ENCODE results near the gene CEMP1.
A peak's percentile ranks its signal among the peaks of the same experiment; 100 is the strongest.
"Not testable (repeated sequence)": the region's sequence is repeated elsewhere in the genome, so short reads cannot be mapped to it uniquely, and the experiment has no call there.

Gene CEMP1, protein sequence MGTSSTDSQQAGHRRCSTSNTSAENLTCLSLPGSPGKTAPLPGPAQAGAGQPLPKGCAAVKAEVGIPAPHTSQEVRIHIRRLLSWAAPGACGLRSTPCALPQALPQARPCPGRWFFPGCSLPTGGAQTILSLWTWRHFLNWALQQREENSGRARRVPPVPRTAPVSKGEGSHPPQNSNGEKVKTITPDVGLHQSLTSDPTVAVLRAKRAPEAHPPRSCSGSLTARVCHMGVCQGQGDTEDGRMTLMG

DNA sequence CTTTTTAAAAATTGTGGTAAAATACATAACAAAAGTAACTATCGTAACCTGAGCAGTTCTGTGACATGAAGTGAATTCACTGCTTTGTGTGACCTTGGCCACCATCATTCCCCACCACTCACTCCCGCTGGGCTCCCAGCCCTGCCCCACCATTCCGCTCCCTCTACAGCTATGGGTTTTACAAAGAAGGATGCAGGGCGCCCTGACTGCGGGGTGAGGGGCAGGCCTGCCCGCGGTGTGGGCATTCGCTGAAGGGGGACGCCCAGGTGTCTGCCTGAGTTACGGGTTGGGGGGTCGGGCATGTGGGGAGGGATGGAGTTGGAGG, at the start of gene CEMP1:
Gene CEMP1, minus strand, starts transcription at position 38 of the 325 bp plus-strand sequence. CDS start 335 bp downstream, outside the sequence.
- no peak for DNase-seq

DNA sequence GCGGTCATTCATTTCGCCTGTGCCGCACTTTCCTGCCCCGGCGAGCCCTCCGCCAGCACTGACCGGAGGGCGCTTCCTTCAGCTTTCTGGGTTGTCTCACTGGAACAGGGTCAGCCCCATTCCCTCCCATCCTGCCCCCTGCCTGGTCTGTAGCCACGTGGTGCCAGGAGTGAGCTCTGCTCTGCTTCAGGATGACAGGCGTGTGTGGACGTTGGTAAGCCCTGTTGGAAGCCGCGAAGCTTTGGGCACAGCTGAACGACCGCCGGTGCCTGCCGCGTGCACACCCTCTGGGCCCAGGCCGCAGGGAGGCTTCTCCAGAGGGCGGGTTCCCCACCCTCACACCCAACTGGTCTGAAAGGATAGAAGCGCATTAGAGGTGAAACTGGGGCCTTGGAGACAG, 49.6 kb upstream of the CEMP1 start:
- not testable (repeated sequence) for DNase-seq

DNA sequence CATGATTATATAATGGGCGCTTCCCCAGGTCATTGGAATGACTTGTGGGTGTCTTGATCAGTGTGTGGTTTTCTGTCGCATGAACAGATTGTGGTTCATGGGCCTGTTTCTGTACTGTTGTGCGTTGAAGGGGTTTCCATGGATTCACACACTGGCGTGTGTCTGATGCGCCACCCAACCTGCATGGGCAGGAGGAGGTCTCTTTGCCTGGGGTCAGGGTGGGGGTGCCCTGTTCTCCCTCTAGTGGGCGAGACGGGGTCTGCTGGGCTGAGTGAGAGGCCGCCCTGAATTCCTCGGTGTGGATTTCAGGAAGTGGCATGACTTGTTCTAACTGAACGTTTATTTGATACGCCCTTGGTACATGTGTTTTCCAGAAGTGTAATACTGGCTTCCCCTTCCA, 48.9 kb upstream of the CEMP1 start:
- DNase-seq = peak; percentile 2 to 51

DNA sequence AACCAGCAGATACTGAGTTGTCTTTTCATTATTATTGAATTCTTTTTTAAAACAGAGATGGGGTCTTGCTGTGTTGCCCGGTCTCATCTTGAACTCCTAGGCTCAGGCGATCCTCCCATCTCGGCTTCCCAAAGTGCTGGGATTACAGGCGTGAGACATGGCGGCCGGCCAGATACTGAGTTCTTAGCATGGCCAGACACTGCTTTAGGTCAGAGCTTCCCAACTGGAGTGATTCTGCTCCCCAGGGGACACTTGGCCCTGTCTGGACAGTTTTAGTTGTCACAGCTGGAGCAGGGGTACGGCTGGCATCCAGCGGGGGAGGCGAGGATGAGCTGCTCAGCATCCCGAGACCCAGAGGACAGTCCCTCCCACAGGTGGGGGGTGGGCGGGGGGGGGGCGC, 47.7 kb upstream of the CEMP1 start:
- DNase-seq = not testable (repeated sequence)

DNA sequence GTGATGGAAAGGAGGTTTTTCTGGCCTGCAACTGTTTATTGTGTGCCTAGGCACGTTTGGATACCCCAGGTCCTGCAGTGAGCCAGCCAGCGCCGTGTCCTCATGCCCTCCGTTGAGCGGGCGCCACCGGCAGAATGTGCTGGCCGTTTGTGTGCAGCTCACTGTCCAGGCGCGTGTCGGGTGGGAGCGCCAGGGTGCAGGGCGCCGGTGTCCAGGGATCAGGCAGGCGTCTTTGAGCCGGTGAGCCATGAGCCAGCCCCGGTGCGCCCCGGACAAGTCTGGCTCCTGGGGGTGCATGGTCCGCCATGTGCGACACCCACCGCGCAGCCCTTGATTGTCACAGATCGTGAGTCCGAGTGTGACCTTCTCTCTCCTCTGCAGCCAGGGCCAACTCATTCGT, 45.8 kb upstream of the CEMP1 start:
- DNase-seq = not testable (repeated sequence)

DNA sequence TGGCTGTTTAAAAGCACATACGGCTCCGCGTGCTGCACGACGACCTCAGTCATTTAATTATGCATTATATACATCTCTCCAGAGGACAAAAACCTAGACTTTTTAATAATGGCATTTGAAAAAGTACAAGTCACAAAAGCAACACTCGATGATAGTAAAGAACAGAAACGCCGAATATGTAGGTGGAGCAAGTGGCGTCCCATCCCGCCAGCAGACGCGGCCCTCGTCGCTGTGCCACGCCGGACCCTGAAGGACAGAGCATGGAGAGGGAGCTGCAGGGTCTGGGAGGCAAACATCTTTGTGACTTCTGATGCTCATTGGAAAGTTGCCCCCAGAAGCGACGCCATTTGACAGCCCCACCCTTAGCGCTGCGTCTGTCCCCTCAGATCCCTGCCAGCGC, 44.6 kb upstream of the CEMP1 start:
- DNase-seq = not testable (repeated sequence)

DNA sequence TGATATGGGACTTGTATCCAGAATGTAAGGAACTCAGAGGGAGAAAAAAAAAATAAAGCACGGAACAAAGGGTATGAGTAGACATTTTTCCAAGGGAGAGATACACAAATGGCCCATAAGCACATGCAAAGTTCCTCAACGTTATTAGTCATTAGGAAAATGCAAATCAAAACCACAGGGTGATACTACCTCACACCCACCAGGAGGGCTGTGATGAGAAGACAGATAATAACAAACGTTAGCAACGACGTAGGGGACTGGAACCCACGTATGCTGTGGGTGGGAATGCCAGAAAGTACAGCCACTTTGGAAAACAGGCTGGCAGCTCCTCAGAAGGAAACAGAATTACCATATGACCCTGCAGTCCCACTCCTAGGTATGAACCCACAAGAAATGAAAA, 41.5 kb upstream of the CEMP1 start:
- not testable (repeated sequence) for DNase-seq

DNA sequence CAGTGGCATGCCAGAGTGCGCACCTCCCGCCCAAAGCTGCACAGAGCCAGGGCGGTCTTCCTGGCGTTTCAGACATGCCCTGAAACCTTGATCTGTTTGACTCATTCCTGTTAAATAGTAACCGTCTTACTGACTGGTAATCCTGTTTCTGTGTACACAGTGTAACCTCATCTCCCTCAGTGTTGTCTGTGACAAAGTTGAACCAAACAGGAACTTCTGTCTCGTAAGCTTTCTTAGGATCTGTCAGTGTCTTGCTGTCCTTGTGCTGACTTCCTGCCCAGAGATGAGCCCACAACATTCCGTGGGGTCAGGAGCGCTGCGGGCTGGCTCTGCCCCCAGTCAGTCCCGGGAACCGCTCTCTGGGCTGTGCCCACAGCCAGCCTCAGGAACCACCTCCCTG, 37.4 kb upstream of the CEMP1 start:
- DNase-seq = not testable (repeated sequence)

DNA sequence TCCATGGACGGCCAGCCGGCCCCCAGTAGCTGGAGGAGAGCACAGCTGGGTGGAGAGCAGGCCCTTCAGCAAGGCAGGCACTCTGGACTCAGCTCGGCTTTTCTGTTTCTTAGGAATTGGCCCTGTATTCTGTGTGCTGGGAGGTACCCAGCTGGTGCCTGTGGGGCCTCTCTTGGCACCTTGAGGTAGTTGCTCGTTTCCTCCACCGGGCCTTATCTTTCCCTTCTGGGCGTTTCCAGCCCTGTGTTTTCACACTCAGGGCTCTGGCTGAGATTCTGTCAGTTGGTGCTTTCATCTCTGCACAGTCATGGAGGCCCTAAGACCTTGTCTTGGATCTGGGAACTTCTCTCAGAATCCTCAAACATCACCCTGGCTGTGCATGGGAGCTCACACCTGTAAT, 36.3 kb upstream of the CEMP1 start:
- not testable (repeated sequence) for DNase-seq

DNA sequence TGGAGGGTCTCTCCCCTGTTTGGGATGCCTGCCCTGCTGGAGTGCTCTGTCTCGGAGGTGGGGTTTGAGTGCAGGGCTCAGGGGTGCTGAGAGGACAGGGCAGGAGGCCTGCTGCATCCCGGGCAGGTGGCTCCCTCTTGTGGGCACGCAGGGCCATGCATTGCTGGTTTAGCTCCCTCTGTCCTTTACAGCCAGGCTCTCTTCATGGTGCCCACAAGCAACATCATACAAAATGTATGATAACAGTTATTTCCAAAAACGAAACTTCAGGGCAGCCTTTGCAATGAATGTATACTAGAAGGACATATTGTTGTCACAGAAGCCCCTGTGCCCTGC, 29.6 kb upstream of the CEMP1 start:
- not testable (repeated sequence) for DNase-seq

DNA sequence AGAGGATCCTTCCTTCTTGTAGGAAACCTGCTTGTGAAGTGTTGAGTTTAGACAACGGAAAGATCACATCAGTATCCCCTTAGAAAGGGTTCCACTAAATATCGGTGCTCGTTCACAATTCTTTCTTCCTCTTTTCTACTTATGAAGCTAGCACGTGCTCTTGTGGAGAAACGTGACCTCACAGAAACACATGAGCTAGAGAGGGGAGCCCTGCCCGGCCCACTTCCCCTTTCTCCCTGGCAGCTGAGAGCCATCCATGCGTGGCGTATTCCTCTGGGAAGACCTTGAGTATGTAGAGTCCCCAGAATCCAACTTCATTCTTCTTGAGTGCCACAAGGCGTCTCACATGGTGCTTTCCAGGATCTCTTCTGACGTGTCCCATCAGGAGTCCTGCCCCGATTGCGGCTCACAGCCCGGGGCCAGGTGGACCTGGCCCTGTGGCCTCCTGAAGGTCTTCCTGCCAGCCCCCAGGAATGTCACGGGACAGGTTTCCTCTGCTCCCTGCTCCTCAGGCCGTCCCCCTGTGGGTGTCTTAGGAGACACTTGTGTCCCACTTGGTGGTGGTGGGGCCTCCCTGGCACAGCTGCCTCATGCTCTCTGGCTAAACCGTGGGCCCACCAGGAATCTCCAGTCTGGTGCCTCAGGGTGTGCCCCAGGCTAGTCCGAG, 29.1 kb upstream of the CEMP1 start:
- DNase-seq = not testable (repeated sequence)

DNA sequence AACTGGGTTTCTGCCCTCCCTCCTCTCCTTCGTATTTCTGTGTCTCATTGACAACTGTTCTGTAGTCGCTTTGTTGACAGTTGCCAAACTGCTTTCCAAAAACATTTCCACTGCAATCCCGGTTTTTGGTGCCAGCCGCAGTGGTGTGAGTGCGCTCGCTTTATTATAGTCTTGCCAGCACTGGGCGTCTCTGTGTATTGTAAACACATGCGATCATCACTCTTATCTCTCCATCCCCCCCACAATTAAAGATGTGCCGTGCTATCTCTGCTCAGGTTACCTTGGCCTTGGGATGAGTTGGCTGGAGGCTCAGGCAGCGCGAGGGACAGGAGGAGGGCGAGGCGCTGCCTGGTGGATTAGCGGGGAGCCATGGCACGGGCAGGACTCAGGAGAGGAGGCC, 25.9 kb upstream of the CEMP1 start:
- not testable (repeated sequence) for DNase-seq

DNA sequence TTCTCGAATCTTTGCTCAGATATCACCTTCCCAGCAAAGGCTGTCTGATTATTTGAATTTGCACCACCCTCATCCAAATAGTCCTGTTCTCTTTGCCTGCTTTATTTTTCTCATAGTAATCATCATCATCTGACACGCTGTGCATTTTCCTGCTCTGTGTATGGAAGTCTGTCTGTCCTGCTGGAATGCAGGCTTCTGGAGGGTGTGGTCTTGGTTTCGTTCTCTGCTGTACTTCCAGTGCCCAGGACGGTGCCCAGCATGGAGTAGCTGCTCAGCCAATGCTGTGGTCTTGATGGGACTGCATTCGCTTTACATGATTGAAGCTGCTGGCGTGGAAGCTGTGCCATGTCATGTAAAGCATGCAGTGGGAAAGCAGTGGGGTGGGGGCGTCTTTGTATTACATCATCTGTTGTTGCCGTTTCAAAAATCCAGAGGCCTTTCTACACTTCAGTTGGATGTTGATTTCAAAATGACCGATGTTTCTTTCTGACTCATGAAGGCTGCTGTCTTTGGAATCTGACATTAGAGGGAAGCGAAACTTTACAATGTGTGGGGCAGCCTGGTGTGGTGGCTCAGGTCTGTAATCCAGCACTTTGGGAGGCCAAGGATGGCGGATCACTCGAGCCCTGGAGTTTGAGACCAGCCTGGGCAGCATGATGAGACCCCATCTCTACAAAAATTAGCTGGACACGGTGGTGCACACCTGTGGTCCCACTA, 23.7 kb upstream of the CEMP1 start:
- DNase-seq = not testable (repeated sequence)

DNA sequence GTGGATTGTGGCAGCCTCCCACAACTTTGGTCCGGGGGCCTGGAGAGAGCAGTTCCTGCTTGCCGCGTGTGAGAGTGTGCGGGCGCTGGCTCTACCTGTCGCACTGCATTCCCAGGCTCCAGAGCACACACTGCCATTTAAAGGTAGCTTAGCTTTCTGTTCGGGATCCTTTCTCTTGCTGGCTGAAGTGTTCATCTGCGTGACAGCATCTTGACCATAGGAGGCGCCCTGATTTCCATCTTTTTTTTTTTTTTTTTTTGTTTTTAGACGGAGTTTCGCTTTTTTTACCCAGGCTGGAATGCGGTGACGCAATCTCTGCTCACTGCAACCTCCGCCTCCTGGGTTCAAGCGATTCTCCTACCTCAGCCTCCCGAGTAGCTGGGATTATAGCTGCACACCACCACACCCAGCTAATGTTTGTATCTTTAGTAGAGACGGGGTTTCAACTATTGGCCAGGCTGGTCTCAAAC, 20.2 kb upstream of the CEMP1 start:
- DNase-seq = not testable (repeated sequence)

DNA sequence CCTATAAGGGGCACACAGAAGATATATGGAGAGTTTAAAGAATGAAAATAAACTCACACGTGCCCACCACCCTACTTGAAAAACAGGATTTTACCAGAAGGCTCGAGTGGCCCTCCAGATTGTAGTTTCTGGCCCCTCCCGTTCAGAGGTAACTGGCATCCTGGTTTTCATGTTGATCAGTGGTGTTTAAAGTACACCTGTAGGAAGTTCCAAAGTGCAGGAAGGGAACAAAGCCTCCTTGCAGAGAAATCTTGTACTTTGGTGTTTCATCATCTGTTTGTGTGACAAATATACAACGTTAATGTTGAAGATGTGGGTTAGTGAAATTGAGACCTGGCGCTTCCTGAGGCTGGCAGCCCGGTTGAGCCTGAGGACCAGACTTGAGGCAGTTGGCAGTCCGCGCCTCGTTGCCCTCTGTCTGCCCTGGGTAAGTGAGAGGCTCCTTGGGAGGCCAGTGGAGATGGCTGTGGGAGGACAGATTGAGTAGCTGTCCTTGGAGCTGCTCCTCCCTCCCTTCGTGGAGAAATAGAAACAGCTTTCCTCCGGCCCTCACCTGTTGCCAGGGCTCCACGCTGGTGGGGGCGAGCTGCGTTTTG, 19.2 kb upstream of the CEMP1 start:
- DNase-seq = not testable (repeated sequence)

DNA sequence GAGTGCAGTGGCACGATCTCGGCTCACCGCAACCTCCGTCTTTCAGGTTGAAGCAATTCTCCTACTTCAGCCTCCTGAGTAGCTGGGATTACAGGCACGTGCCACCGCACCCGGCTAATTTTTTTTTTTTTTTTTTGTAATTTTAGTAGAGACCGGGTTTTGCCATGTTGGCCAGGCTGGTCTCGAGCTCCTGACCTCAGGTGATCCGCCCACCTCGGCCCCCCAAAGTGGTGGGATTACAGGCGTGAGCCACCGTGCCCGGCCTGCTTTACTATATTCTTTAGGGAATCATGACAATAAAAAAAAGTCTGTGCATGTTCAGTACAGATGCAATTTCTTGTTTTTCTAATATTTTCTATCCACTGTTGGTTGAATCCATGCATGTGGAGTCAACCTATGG, 12.6 kb upstream of the CEMP1 start:
- not testable (repeated sequence) for DNase-seq

DNA sequence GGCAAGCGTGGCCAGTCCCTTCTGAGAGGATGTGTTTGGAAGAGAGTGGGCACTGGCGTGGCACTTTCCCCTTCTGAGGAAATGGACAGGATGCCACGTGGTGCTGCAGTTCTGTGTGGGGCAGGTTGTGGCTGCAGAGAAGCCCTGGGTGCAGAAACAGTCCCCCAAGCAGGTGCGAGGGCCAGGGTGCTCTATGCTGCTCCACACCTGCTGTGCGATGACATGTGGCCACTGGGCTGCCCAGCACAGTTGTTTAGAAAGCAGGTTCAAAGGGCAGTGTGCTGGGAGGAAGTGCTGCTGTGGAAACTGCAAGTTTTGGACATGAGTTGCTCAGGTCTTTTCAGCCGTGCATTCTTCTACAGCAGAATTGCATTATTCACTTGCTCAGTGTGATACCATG, 10.2 kb upstream of the CEMP1 start:
- DNase-seq = not testable (repeated sequence)

DNA sequence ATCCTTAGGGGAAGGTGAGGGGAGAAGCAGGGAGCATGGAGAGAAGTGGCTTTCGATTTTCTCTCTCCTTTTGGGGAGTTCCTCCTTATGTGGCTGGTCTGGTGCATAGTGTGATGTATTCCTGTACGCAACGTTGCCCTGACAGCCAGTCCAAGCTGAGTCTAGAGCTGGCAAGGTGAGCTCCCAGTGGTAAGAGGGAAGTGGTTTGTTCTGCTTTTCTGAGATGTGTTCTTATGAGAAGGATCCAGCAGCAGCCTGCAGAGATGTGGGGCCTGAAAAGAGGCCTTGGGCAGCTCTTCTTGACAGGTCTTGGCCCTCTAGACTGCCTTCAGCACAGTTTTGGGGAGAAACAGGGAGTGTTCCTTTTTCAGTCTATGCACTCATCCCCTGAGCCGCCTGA, 9.7 kb upstream of the CEMP1 start:
- DNase-seq = not testable (repeated sequence)

DNA sequence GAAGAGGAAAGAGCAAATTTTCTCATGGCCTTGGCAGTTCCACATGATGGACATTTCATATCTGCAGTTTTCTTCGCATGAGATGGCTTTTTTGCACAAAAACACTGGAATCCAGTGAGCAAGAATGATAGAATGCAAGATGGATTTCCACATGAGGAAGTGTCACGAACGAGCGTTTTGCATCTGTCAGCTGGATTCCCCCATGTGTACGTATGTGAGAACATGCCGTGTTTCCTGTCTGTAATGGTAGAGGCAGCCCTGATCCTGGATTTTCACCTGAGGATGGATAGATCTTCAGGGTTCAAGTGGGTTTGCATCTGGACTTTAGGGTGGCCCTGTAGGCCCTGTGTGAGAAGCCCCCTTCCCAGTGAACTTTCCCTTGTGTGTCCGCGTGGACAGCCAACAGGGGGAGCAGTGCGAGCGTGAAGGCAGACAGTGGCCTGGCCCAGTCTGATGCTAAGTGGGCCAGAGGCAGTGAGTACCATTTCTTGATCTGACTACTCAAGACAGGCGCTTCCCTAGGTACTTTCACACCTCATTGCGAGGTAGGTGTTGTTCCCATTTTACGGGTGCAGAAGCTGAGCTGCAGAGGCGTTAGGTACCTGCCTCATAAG, 8.7 kb upstream of the CEMP1 start:
- not testable (repeated sequence) for DNase-seq

DNA sequence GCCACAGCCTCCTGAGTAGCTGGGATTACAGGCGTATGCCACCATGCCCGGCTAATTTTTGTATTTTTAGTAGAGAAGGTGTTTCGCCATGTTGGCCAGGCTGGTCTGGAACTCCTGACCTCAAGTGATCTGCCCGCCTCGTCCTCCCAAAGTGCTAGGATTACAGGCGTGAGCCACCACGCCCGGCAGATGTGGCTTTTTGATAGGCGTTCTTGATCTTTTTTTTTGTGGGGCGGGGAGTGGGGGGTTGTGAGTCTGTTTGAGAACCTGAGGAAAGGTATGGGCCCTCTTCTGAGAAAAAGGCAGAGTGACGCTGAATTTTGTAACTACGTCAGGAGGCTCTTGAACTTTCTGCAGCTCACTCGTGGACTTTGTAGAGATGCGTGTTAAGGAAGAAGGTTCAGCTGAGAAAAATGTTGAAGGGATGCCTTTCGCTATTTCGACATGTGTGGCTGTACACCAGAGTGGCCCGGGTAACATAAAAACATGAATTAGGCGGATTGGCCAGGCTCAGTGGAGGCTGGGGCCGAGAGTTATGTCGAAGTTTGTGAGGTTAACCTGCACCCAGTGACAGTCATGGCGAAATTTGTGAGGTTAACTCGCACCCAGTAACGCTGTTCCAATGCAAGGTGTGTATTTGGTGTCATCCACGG, 8.1 kb upstream of the CEMP1 start:
- not testable (repeated sequence) for DNase-seq

DNA sequence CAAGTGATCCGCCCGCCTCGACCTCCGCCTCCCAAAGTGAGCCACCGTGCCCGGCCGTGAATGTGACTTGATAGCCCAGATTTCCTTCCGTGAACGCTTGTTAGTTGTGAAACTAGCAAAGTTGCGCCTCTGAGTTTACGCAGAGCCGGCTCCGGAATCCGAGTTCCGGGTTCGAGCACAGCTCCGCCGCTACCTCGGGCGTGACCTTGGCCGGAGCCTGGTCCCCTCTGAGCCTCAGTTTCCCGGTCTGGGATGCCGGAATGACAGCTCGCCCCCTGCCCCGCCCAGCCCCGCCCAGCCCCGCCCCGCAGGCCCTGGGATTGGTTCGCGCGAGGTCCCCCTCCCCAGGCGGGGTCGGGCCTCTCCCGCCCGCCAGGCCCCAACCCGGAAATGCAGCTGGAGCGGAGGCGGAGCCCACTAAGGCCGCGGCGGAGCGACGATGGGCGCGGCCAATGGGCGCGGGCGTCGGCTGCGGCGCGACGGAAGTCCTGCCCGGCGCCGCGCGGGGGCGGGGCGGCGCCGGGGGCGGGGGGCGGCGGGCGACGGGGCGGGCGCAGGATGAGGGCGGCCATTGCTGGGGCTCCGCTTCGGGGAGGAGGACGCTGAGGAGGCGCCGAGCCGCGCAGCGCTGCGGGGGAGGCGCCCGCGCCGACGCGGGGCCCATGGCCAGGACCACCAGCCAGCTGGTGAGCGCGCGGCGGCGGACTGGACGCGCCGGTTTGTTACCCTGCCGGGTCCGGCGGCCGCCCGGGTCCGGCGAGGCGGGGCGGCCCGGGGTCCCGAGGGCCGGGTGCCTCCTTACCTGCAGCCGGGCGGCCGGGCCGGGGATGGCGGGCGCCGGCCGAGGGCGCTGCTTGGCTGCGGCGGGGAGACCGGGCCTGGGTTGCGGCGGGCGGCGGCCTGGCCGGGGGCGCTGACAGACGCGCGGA, 6.5 kb upstream of the CEMP1 start, which contains the start of gene PDPK1:
Gene PDPK1, plus strand, starts transcription at position 571 of the 929 bp plus-strand sequence. Its CDS starts 92 bp downstream, at position 663.
- peak; percentile 77 to 83 for DNase-seq
